ENCODE results near the gene IER3.
"Not testable (repeated sequence)": the region's sequence is repeated elsewhere in the genome, so short reads cannot be mapped to it uniquely, and the experiment has no call there.

The IER3 gene

GRCh38 chr6:30767944-30768301, 23.6 kb upstream of the IER3 start:
- no peak for FAIRE-seq

GRCh38 chr6:30767158-30767943, 23.0 kb upstream of the IER3 start:
- FAIRE-seq, result no peak

GRCh38 chr6:30766461-30767157, 22.3 kb upstream of the IER3 start:
- no peak for FAIRE-seq

DNA sequence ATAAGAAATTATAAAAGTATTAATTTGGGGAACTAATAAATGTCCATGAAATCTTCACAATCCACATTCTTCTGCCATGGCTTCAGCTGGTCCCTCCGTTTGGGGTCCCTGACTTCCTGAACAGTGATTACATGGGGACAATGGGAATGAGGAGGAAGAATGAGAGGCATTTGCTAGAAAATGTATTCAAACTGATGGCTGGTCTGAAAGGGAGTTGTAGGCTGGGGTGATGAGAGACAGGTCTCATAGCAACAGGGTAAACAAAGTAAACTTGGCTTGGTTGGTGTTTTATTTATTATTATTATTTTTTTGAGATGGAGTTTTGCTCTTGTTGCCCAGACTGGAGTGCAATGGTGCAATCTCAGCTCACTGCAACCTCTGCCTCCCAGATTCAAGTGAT, 21.1 kb upstream of the IER3 start:
- peak; percentile 17 for FAIRE-seq

DNA sequence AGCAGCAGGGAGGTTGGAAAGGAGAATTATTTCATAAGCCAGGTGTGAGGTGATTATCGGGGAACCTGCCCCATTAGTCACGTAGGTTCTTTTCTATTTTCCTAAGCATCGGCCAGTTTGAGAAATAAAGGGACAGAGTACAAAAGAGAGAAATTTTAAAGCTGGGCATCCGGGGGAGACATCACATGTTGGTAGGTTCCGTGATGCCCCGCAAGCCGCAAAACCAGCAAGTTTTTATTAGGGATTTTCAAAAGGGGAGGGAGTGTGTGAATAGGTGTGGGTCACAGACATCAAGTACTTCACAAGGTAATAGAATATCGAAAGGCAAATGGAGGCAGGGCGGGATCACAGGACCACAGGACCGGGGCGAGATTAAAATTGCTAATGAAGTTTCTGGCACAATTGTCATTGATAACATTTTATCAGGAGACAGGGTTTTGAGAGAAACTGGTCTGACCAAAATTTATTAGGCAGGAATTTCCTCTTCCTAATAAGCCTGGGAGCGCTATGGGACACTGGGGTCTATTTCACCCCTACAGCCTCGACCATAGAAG, 20.2 kb upstream of the IER3 start:
- not testable (repeated sequence) for FAIRE-seq

DNA sequence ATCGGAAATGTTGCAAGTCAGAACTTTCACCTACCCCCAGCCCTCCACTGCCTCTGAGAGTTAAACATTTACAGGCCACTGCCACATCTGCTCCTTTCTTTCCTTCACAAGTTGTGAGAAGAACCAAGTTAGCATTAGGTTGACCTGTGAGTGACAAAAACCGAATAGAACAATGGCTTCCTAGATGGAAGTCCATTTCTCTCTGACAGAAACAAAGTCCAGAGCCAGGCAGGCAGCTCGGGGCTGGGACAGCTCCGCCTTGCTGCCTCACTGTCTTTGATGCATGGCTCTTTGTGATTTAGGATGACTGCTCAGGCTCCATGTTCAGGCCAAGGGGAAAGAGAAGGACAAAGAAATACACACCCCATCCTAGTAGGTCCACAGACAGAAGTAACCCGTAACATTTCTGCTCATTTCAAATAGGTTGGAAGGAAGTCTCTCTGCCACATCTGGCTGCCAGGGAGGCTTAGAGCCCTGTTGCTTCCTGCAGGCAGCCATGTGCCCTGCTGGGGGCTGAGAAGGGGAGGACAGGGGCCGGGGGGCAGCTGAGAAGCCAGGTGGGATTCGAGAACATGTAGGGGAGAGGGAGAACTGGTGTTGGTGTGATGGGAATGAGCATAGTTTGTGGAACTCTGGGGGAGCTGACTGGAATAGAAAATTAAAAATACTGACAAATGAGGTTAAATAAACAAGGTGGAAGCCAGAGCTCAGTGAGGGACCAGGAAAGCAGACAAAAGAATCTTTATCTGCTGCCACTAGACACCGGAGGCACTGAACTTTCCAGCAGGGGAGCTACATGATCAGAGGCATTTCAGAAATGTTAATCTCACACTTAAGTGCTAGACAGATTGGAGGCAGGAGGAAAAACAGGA, 19.5 kb upstream of the IER3 start:
- FAIRE-seq, result peak; percentile 98

DNA sequence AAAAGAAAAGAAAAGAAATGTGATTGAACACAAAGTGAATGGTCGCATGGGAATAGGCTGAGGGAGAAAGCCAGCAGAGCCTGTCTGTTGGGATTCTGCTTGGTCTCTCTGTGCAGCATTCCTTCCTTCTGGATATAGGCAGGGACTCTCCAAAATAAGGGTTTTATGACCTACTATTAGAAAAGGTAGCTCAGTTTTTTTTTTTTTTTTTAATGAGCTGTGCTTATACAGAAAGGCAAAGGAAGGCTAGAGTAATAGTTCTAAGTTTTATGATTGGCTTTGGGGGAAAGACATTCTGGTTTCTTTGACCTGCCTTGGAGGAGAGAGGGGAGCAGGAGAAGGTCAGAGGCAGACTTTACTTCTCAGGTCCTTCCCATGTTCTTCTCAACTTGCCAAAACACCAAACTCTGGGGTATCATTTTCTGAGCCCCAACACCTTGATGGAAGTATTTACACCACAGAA, 18.8 kb upstream of the IER3 start:
- peak; percentile 17 for FAIRE-seq

- no peak for FAIRE-seq
Measured at GRCh38 chr6:30761791-30762429, 17.6 kb upstream of the IER3 start.

DNA sequence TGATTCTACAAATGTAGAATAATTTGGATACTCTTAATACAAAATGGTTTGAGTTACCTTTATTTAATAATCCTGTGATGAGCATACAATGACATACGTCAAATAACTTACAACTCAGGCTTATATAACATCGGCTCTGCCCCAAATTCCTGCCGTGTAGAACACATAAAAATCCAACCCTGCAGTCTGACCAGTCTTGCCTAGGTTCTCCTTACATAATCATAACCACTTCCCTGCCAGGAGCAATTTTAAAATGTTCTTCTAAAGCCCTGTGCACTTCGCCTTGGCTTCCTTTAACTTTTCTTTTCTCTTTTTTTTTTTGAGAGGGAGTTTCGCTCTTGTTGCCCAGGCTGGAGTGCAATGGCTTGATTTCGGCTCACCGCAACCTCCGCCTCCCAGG, 16.2 kb upstream of the IER3 start:
- no peak for FAIRE-seq

GRCh38 chr6:30759575-30760239, 15.4 kb upstream of the IER3 start:
- FAIRE-seq, result peak; percentile 91

GRCh38 chr6:30757261-30757904, 13.0 kb upstream of the IER3 start:
- FAIRE-seq, result no peak

DNA sequence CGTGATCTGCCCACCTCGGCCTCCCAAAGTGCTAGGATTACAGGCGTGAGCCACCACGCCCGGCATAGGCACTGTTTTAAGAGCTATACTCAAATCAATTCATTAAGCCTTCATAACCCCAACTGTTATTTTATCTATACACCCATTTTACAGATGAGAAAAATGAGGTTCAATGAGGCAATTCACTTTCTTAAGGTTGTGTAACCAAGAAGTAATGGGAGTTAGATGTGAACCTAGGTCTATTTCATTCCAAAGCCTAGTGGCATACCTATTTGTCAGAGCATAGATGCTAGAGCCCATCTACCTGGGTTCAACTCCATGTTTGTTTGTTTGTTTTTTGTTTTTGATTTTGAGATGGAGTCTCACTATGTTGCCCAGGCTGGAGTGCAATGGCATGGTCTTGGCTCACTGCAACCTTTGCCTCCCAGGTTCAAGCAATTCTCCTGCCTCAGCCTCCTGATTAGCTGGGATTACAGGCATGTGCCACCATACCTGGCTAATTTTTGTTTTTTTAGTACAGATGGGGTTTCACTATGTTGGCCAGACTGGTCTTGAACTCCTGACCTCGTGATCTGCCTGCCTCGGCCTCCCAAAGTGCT, 12.2 kb upstream of the IER3 start:
- FAIRE-seq, result not testable (repeated sequence)

- FAIRE-seq, result no peak
Measured at GRCh38 chr6:30754631-30755030, 10.3 kb upstream of the IER3 start.

- no peak for FAIRE-seq
Measured at GRCh38 chr6:30752157-30752927, 8.0 kb upstream of the IER3 start.

DNA sequence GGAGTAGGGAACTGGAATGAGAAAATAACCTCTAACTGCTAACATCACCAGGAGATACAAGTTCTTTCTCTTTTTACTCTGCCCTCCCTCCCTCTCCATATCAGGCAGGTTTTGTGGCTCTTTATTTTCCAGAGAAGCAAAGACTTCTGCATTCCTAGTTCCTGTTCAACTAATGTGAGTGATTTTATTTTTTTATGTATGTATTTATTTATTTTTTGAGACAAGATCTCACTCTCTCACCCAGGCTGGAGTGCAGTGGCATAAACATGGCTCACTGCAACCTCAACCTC, 6.0 kb upstream of the IER3 start:
- FAIRE-seq, result no peak

DNA sequence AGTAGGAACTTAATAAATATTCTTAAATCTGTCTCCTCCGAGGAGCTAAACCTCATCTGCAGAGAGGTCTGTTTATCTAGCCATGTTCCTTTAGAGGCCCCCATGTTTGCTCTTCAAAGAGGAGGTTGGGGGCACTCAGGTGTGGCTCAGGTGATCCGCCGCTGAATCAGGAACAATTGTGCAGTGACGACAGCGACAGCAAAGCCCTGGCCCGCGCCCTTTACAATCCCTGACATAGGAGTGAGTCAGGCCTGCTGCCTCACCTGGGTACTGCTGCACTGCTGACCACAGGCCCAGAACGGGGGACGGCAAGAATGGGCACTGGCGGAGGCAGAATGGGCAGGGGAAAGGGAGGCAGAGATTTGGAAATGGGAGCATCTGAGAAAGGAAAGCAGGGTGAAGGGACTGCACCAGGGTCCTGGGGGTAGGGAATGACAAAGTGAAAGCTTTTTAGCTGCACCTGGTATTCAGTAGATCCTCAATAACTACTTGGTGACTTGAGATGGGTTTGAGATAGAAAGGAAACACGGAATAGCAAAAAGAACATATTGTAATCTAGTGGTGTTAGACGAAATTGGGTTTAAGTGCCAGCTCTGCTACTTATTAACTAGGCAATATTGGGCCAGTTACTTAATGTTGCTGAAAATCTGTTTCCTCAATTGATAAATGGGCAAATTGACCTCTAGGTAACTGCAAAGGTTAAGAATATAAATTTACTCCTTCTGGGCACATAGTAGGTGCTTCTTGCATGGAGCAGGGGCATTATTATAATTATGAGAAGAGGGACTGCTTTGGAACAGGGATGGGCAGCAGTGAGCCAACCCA, 5.4 kb upstream of the IER3 start:
- FAIRE-seq, result no peak

DNA sequence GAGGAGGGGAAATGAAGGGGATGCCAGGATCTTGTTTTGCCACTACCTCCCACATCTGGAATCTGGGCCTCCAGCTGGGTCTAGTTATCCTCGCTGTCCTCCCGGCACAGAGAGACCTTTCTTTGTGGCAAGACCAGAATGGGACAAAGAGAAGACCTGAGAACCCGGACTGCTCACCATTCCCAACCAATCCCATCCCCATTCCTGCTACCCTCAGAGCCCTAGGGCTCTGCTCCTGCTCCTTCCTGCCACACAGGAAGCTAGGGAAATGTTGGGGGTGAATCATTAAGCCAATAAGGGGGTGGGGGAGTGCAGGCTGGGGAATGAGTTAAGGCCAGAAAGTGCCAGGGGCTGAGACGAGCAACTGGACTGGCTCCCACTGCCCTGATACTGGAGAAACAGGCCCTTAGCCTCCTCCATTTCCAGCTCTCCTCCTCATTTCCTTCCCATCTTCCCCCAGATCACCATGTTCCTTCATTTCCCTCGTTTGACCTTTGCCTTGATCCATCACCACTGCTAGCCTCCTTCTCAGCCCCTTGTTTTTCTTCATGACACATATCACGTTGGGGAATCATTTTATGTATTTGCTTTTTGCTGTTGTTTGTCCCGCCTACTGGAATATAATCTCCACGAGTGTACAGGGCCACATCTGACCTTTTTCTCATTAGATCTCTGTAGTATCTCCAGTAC, 4.6 kb upstream of the IER3 start:
- FAIRE-seq, result no peak

DNA sequence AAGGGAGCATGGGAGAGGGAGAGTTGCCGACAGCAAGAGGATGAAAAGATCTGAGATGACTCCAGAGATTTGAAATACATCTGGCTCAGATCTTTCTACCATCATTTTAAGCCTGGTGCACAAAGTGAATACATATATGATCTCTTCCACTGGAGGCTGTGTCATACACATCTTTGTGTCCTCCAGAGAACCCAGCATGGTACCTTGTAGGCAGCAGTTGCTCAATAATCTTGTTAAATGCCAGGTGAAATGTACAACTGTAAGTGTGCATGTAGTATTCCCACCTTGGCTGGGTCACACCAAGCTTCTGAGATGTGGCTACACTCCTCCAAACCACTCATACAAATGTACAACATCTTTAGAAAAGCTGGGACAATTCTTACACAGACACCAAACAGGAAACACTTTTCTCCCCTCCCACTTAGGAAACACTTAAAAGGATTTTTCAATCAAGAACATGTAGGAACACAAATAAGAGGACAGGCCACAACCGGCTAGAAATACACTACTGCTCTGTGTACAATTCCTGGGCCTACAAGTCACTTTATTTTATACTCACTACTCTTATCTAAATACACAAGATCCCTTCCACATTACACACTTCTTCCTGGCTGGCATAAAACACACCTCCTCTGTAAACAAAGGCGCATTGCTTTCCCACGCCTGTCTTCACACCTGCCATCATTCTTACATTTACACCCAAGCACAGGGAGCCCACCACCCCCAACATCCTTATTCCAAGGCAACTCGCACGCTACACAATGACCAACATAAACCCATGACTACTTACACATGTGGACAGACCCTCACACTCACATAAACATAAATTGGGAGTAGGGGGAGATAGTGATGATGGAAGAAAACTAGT, 3.8 kb upstream of the IER3 start:
- FAIRE-seq, result no peak

Measured in G401.6 (cell line).